ENCODE measurements around the gene PLEKHG4B. TPM values are rescaled to one million over a fixed set of nuclear protein-coding genes. Genes with fewer than 3 reads are reported as not detected.

The PLEKHG4B gene
- total RNA-seq, 1 donor, result under 0.01 TPM

GRCh38 chr5:81391-82021 lies 10.5 kb upstream of the PLEKHG4B start:
- Histone ChIP-seq H3K4me1 (ENCODE audit: insufficient read depth, low read length) (no peaks in the 10 kb centered on the region), H3K4me3 (ENCODE audit: low read length) (no peak overlapping the region), H3K27me3 (ENCODE audit: insufficient read depth, low read length) (no peaks in the 10 kb centered on the region), H3K9me3 (ENCODE audit: low read depth, low read length) (no peaks in the 10 kb centered on the region)

GRCh38 chr5:82097-82496 lies 9.9 kb upstream of the PLEKHG4B start:
- no peak overlapping the region for H3K4me3 ChIP-seq (ENCODE audit: low read length)
- no peaks in the 10 kb centered on the region for H3K9me3 ChIP-seq (ENCODE audit: low read depth, low read length)
- H3K4me1 ChIP-seq (ENCODE audit: insufficient read depth, low read length), result no peaks in the 10 kb centered on the region
- no peaks in the 10 kb centered on the region for H3K27me3 ChIP-seq (ENCODE audit: insufficient read depth, low read length)

- no peaks in the 10 kb centered on the region for H3K9me3 ChIP-seq (ENCODE audit: low read depth, low read length)
- H3K27me3 ChIP-seq (ENCODE audit: insufficient read depth, low read length), result no peaks in the 10 kb centered on the region
- H3K4me1 ChIP-seq (ENCODE audit: insufficient read depth, low read length), result no peaks in the 10 kb centered on the region
- H3K4me3 ChIP-seq (ENCODE audit: low read length), result no peak overlapping the region
Measured at GRCh38 chr5:82570-82969, 9.4 kb upstream of the PLEKHG4B start.

- Histone ChIP-seq H3K9me3 (ENCODE audit: low read depth, low read length) (no peaks in the 10 kb centered on the region), H3K4me3 (ENCODE audit: low read length) (no peak overlapping the region), H3K27me3 (ENCODE audit: insufficient read depth, low read length) (no peaks in the 10 kb centered on the region), H3K4me1 (ENCODE audit: insufficient read depth, low read length) (no peaks in the 10 kb centered on the region)
Measured at GRCh38 chr5:83029-83428, 8.9 kb upstream of the PLEKHG4B start.

GRCh38 chr5:85334-85995 lies 6.5 kb upstream of the PLEKHG4B start:
- H3K27me3 ChIP-seq (ENCODE audit: insufficient read depth, low read length), result peaks cover 2% of the 10 kb centered on the region
- no peaks in the 10 kb centered on the region for H3K9me3 ChIP-seq (ENCODE audit: low read depth, low read length)
- no peaks in the 10 kb centered on the region for H3K4me1 ChIP-seq (ENCODE audit: insufficient read depth, low read length)
- H3K4me3 ChIP-seq (ENCODE audit: low read length), result no peak overlapping the region

- H3K27me3 ChIP-seq (ENCODE audit: insufficient read depth, low read length), result peaks cover 19% of the 10 kb centered on the region
- no peaks in the 10 kb centered on the region for H3K4me1 ChIP-seq (ENCODE audit: insufficient read depth, low read length)
- no peak overlapping the region for H3K4me3 ChIP-seq (ENCODE audit: low read length)
- H3K9me3 ChIP-seq (ENCODE audit: low read depth, low read length), result no peaks in the 10 kb centered on the region
Measured at GRCh38 chr5:89337-90286, 2.4 kb upstream of the PLEKHG4B start.

GRCh38 chr5:90590-91547 lies 1.1 kb upstream of the PLEKHG4B start:
- H3K27me3 ChIP-seq (ENCODE audit: insufficient read depth, low read length), result peaks cover 19% of the 10 kb centered on the region
- no peak overlapping the region for H3K4me3 ChIP-seq (ENCODE audit: low read length)
- H3K9me3 ChIP-seq (ENCODE audit: low read depth, low read length), result no peaks in the 10 kb centered on the region

GRCh38 chr5:92401-93220 lies 643 bp downstream of the PLEKHG4B start:
- H3K9me3 ChIP-seq (ENCODE audit: low read depth, low read length), result no peaks in the 10 kb centered on the region
- H3K4me1 ChIP-seq (ENCODE audit: insufficient read depth, low read length), result no peaks in the 10 kb centered on the region
- H3K4me3 ChIP-seq (ENCODE audit: low read length), result no peak overlapping the region
- peaks cover 19% of the 10 kb centered on the region for H3K27me3 ChIP-seq (ENCODE audit: insufficient read depth, low read length)

More at GRCh38 chr5:90590-91547, 1.1 kb upstream of the PLEKHG4B start:
- H3K4me1 ChIP-seq (ENCODE audit: insufficient read depth, low read length), result no peaks in the 10 kb centered on the region

- Histone ChIP-seq H3K4me3 (ENCODE audit: low read length) (no peak overlapping the region), H3K27me3 (ENCODE audit: insufficient read depth, low read length) (peaks cover 19% of the 10 kb centered on the region), H3K4me1 (ENCODE audit: insufficient read depth, low read length) (no peaks in the 10 kb centered on the region), H3K9me3 (ENCODE audit: low read depth, low read length) (no peaks in the 10 kb centered on the region)
Measured at GRCh38 chr5:93221-93980, 1.4 kb downstream of the PLEKHG4B start.

GRCh38 chr5:94113-94892 lies 2.3 kb downstream of the PLEKHG4B start:
- Histone ChIP-seq H3K9me3 (ENCODE audit: low read depth, low read length) (no peaks in the 10 kb centered on the region), H3K4me1 (ENCODE audit: insufficient read depth, low read length) (no peaks in the 10 kb centered on the region), H3K4me3 (ENCODE audit: low read length) (no peak overlapping the region), H3K27me3 (ENCODE audit: insufficient read depth, low read length) (peaks cover 20% of the 10 kb centered on the region)

- no peaks in the 10 kb centered on the region for H3K4me1 ChIP-seq (ENCODE audit: insufficient read depth, low read length)
- H3K27me3 ChIP-seq (ENCODE audit: insufficient read depth, low read length), result peaks cover 22% of the 10 kb centered on the region
- no peaks in the 10 kb centered on the region for H3K9me3 ChIP-seq (ENCODE audit: low read depth, low read length)
- no peak overlapping the region for H3K4me3 ChIP-seq (ENCODE audit: low read length)
Measured at GRCh38 chr5:95241-95980, 3.4 kb downstream of the PLEKHG4B start.

- H3K4me1 ChIP-seq (ENCODE audit: insufficient read depth, low read length), result no peaks in the 10 kb centered on the region
- no peak overlapping the region for H3K4me3 ChIP-seq (ENCODE audit: low read length)
- H3K9me3 ChIP-seq (ENCODE audit: low read depth, low read length), result no peaks in the 10 kb centered on the region
- H3K27me3 ChIP-seq (ENCODE audit: insufficient read depth, low read length), result peaks cover 14% of the 10 kb centered on the region
Measured at GRCh38 chr5:96976-97660, 5.2 kb downstream of the PLEKHG4B start.
